KMS-11 (cell line): ENCODE results near the gene SLC41A3.

Experiments used
- H2AFZ ChIP-seq: fragments of 200-600 bp; sonication (generic); 2 replicates; pipeline ENCODE4 v1.6.1; 2016; ENCODE audit warnings: antibody characterized with exemption, mixed run types, low read depth
- H3K27ac ChIP-seq: fragments of 200-600 bp; sonication (generic); 2 replicates; pipeline ENCODE4 v1.6.1; 2016; ENCODE audit warnings: mild to moderate bottlenecking, mixed run types
- H3K27me3 ChIP-seq: fragments of 200-600 bp; sonication (generic); 2 replicates; pipeline ENCODE4 v1.6.1; 2017; ENCODE audit warnings: mild to moderate bottlenecking, low read depth, mixed run types, moderate library complexity; ENCODE audit not compliant: insufficient read depth
- H3K36me3 ChIP-seq: fragments of 200-600 bp; sonication (generic); 2 replicates; pipeline ENCODE4 v1.6.1; 2017; ENCODE audit warnings: mild to moderate bottlenecking, mixed run types; ENCODE audit not compliant: insufficient read depth
- H3K4me1 ChIP-seq: fragments of 200-600 bp; sonication (generic); 2 replicates; pipeline ENCODE4 v1.6.1; 2016; ENCODE audit warnings: mild to moderate bottlenecking, low read depth, mixed run types; ENCODE audit not compliant: poor library complexity, severe bottlenecking
- H3K4me2 ChIP-seq: fragments of 200-600 bp; sonication (generic); 2 replicates; pipeline ENCODE4 v1.7.0; 2016; ENCODE audit warnings: mild to moderate bottlenecking, mixed run types
- H3K4me3 ChIP-seq: fragments of 200-600 bp; sonication (generic); IDR thresholded peaks from 2 replicates; pipeline ENCODE4 v1.6.1; 2017; ENCODE audit warnings: low read depth, low read length, mixed read lengths; ENCODE audit not compliant: insufficient read depth
- H3K79me2 ChIP-seq: fragments of 200-600 bp; sonication (generic); 2 replicates; pipeline ENCODE4 v1.6.1; 2016; ENCODE audit warnings: low read depth, mixed run types; ENCODE audit not compliant: insufficient read depth
- H3K9ac ChIP-seq: fragments of 200-600 bp; sonication (generic); 2 replicates; pipeline ENCODE4 v1.6.1; 2016; ENCODE audit warnings: mild to moderate bottlenecking, mixed run types
- H4K20me1 ChIP-seq: fragments of 200-600 bp; sonication (generic); 2 replicates; pipeline ENCODE4 v1.6.1; 2016; ENCODE audit warnings: mild to moderate bottlenecking, mixed run types; ENCODE audit not compliant: insufficient read depth
- TF ChIP-seq, protein P1 (sequence below): fragments of 200-600 bp; sonication (generic); conservative IDR thresholded peaks from 2 replicates; pipeline ENCODE4 v1.6.1; 2017; ENCODE audit warnings: low read depth, mild to moderate bottlenecking, antibody characterized with exemption, low read length, moderate library complexity, mixed read lengths

SLC41A3 gene

DNA sequence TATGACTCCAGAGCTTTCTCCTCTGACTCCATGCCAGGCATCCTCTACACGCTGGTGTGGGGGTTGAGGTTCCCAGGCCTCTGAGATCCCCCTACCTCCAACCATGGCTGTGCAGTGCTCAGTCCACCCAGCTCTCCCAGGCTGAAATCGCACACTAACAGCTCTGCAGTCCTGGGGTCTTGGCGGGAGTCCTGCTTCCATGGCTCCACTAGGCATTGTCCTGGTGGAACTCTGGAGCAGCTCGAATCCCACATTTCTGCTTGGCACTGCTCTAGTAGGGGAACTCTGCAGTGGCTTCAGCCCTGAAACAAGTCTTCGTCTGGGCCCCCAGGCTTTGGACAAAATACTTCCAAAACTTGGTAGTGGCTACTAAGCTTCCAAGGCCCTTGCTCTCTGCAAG lies 64.2 kb downstream of the SLC41A3 start:
- no peak overlapping the region for H3K4me3 ChIP-seq
- H4K20me1 ChIP-seq, result no peaks in the 10 kb centered on the region
- no peaks in the 10 kb centered on the region for H3K4me1 ChIP-seq
- no peaks in the 10 kb centered on the region for H3K27me3 ChIP-seq
- H3K27ac ChIP-seq, result no peak overlapping the region
- TF ChIP-seq, protein P1, sequence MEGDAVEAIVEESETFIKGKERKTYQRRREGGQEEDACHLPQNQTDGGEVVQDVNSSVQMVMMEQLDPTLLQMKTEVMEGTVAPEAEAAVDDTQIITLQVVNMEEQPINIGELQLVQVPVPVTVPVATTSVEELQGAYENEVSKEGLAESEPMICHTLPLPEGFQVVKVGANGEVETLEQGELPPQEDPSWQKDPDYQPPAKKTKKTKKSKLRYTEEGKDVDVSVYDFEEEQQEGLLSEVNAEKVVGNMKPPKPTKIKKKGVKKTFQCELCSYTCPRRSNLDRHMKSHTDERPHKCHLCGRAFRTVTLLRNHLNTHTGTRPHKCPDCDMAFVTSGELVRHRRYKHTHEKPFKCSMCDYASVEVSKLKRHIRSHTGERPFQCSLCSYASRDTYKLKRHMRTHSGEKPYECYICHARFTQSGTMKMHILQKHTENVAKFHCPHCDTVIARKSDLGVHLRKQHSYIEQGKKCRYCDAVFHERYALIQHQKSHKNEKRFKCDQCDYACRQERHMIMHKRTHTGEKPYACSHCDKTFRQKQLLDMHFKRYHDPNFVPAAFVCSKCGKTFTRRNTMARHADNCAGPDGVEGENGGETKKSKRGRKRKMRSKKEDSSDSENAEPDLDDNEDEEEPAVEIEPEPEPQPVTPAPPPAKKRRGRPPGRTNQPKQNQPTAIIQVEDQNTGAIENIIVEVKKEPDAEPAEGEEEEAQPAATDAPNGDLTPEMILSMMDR, result no peak
- H3K9ac ChIP-seq, result no peak overlapping the region
- H3K36me3 ChIP-seq, result no peaks in the 10 kb centered on the region
- no peak overlapping the region for H3K4me2 ChIP-seq
- H3K79me2 ChIP-seq, result no peaks in the 10 kb centered on the region
- H2AFZ ChIP-seq, result no peak overlapping the region

DNA sequence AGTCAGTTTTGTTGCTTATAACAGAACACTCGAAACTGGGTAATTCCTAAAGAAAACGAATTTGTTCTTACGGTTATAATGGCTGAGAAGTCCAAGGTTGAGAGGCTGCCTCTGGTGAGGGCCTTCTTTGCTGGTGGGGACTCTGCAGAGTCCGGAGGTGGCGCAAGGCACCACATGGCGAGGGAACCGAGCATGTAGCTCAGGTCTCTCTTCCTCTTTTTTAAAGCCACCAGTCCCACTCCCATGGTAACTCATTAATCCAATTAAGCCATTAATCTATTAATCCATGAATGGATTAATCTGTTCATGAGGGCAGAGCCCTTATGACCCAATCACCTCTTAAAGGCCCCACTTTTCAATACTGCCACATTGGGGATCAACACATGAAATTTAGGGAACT lies 64.9 kb downstream of the SLC41A3 start:
- no peaks in the 10 kb centered on the region for H3K79me2 ChIP-seq
- H3K4me2 ChIP-seq, result no peak overlapping the region
- H4K20me1 ChIP-seq, result no peaks in the 10 kb centered on the region
- H3K9ac ChIP-seq, result no peak overlapping the region
- no peaks in the 10 kb centered on the region for H3K27me3 ChIP-seq
- no peak overlapping the region for H2AFZ ChIP-seq
- H3K4me1 ChIP-seq, result no peaks in the 10 kb centered on the region
- TF ChIP-seq, protein P1, result no peak
- H3K4me3 ChIP-seq, result no peak overlapping the region
- no peak overlapping the region for H3K27ac ChIP-seq
- H3K36me3 ChIP-seq, result no peaks in the 10 kb centered on the region

DNA sequence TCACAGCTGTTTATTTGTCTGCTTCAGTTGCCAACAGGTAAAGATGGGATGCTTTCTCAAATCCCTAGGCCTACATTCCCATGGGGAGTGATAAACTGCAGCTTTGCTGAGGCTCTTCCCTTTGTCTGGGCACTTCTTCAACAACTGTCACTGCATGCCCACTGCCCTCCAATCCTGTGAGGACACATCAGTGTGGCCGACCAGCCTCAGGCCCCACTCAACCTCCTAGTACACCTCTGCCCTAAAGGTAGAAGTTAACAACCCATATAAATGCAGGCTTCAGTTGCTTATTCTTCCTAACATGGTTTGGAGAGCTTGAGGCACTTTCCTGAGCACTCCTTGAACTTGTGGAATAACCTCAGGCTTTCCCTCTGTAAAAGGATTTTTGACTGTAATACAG lies 65.4 kb downstream of the SLC41A3 start:
- no peak overlapping the region for H3K27ac ChIP-seq
- no peaks in the 10 kb centered on the region for H3K27me3 ChIP-seq
- H2AFZ ChIP-seq, result no peak overlapping the region
- no peaks in the 10 kb centered on the region for H3K4me1 ChIP-seq
- TF ChIP-seq, protein P1, result no peak
- H3K36me3 ChIP-seq, result no peaks in the 10 kb centered on the region
- no peak overlapping the region for H3K4me2 ChIP-seq
- no peak overlapping the region for H3K9ac ChIP-seq
- H4K20me1 ChIP-seq, result no peaks in the 10 kb centered on the region
- H3K79me2 ChIP-seq, result no peaks in the 10 kb centered on the region
- H3K4me3 ChIP-seq, result no peak overlapping the region

DNA sequence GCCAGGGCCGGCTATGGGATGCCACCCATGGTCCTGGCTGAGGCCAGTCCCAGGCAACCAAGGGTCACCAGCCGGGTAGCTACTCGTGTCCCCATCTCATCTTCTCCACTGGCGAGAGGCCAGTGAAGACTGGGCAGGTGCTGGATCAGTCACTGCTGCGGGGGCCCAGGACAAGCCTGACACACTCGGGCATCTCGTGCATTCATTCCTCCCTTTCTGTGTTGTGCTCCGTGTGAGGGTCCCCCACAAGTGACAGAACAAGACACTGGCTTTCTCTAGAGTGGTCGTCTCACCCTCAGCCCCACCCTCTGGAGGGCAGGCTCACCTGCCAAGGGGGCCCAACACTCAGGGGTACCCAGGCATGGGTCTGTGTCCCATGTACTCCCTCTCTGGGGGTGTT lies 66.6 kb downstream of the SLC41A3 start:
- no peak overlapping the region for H3K4me2 ChIP-seq
- H3K9ac ChIP-seq, result no peak overlapping the region
- no peaks in the 10 kb centered on the region for H3K4me1 ChIP-seq
- H3K79me2 ChIP-seq, result no peaks in the 10 kb centered on the region
- no peak overlapping the region for H3K4me3 ChIP-seq
- H3K36me3 ChIP-seq, result no peaks in the 10 kb centered on the region
- H3K27me3 ChIP-seq, result no peaks in the 10 kb centered on the region
- H3K27ac ChIP-seq, result no peak overlapping the region
- no peaks in the 10 kb centered on the region for H4K20me1 ChIP-seq
- H2AFZ ChIP-seq, result no peak overlapping the region
- TF ChIP-seq, protein P1, result no peak
